ES-I3 (cell line): ENCODE results near the gene AK5.

Experiments used
- H3K36me3 ChIP-seq: 2 replicates; pipeline ENCODE4 v1.6.1; 2013; ENCODE audit warnings: mild to moderate bottlenecking, low read length, control low read depth, moderate library complexity; ENCODE audit not compliant: insufficient read depth
- H3K4me1 ChIP-seq: 2 replicates; pipeline ENCODE4 v1.6.1; 2013; ENCODE audit warnings: mild to moderate bottlenecking, control low read depth, low read length; ENCODE audit not compliant: insufficient read depth
- H3K9ac ChIP-seq: 2 replicates; pipeline ENCODE4 v1.6.1; 2013; ENCODE audit warnings: low read depth, mild to moderate bottlenecking, low read length, moderate library complexity
- H3K9me3 ChIP-seq: 2 replicates; pipeline ENCODE4 v1.6.1; 2013; ENCODE audit warnings: mild to moderate bottlenecking, low read length, moderate library complexity; ENCODE audit not compliant: control insufficient read depth, insufficient read depth

Gene AK5

DNA sequence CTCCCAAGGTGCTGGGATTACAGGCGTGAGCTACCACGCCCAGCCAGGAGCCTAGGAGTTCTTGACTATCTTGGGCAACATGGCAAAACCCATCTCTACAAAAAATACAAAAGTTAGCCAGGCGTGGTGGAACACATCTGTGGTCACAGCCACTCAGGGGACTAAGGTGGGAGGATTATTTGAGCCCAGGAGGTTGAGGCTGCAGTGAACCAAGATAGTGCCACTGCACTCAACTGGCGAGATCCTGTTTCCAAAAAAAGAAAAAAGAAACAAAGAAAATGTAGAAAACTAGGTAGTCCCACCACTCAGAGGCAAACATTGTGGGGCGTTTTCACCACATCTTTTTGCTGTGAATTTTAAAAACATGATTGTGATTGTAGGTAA is 259.3 kb downstream of the AK5 start:
- no peaks in the 10 kb centered on the region for H3K36me3 ChIP-seq
- no peaks in the 10 kb centered on the region for H3K4me1 ChIP-seq
- no peaks in the 10 kb centered on the region for H3K9me3 ChIP-seq
- no peak overlapping the region for H3K9ac ChIP-seq

DNA sequence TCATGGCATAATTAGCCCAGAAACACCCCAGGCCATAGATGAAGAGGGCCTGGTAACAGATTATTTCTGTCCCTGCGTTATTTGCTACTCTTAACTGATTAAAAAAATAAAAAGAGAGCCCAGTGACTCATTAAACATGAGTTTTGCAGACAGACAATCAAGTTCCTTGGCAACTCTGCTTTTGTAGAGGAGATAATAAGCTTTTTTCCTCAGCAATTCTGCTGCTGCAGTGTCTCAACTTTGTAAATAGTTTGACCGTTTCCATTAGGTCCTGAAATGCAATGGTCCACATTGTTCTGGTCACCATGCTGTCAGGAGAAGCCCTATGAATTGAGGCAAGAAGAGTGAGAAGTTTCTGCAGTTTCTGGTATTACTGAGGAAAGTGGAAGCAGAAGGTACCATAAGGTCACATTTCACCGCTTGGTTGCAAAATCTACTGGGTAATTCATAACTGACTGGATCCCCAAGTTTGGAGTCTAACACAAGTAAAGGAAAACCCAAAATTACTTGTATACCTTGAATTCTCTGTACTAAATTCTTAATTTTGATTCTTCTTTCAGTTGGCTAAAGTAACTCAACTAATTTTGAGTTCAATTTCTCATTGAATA is 261.1 kb downstream of the AK5 start:
- Histone ChIP-seq H3K9ac (no peak overlapping the region), H3K9me3 (no peaks in the 10 kb centered on the region), H3K4me1 (no peaks in the 10 kb centered on the region), H3K36me3 (no peaks in the 10 kb centered on the region)

DNA sequence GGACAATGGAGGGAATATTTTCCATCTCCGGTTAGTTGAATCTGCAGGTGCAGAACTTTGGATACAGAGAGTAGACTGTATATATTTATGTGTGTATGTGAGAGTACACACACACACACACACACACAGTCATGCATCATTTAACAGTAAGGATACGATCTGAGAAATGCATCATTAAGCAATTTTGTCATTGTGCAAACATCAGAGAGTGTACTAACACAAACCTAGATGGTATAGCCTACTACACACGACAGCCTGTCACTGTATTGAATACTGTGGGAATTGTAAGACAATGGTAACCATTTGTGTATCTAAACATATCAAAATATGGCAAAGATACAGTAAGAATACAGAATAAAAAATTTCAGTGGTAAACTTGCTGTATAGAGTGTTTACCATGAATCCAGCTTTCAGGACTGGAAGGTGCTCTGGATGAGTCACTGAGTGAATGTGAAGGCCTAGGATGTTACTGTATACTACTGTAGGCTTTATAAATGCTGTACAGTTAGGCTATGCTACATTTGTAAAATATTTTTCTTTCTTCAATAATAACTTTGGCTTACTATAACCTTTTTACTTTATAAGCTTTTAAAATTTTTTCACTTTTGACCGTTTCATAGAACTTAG is 262.1 kb downstream of the AK5 start:
- Histone ChIP-seq H3K4me1 (no peaks in the 10 kb centered on the region), H3K9ac (no peak overlapping the region), H3K36me3 (no peaks in the 10 kb centered on the region), H3K9me3 (no peaks in the 10 kb centered on the region)

DNA sequence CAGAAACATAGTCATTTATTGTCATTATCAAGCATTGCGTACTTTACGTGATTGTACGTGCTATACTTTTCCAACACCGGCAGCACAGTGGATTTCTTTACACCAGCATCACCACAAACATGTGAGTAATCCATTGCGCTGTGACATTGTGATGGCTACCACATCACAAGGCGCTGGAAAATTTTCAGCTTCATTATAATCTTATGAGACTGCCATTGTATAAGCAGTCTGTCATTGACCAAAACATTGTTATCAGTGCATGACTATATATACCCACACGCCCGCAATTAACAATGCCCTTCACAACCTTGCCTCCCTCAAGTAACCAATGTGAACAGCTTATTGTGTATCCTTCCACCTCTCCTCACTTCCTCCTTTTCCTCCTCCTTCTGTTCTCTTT is 263.0 kb downstream of the AK5 start:
- H3K9me3 ChIP-seq: no peaks in the 10 kb centered on the region

DNA sequence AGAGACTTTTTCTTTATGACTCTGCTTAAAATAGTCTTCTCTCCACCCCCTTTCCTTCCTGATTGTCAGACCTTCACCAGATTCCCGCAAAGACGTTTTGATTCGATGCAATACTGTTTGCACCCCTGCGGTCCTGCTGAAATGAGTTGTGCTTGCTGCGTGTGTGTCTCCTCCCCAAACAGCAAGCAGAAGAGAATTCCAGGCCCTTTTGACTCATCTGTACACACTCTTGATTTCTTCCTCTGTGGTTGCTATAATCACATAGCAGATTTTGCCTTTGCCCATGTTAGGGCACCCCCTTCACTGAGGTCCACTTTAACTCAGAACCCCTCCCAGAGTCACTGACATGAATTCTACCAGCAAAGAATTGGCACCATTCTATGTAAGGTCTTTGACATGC is 264.2 kb downstream of the AK5 start:
- no peaks in the 10 kb centered on the region for H3K36me3 ChIP-seq
- H3K4me1 ChIP-seq: no peaks in the 10 kb centered on the region
- H3K9me3 ChIP-seq: no peaks in the 10 kb centered on the region
- no peak overlapping the region for H3K9ac ChIP-seq

More for the DNA sequence above, 263.0 kb downstream of the AK5 start:
- H3K36me3 ChIP-seq: no peaks in the 10 kb centered on the region
- no peaks in the 10 kb centered on the region for H3K4me1 ChIP-seq
- H3K9ac ChIP-seq: no peak overlapping the region

DNA sequence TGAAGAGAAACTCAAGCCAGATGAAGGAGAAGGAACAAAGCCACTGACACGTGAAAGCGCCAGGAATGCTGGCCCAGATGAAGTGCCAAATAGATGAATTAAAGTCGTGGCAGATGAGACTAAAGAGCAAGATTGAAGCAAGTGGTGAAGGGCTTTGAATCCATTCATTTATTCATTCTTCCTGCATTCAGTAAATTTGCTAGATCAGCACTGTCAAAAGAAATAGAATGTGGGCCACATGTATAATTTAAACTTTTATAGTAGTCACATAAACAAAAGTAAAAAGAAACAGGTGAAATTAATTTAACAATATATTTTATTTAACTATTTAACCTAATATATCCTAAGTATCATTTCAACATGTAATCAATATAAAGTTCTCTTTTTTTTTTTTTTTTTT is 265.1 kb downstream of the AK5 start:
- Histone ChIP-seq H3K9me3 (no peaks in the 10 kb centered on the region), H3K36me3 (no peaks in the 10 kb centered on the region; the same call in 1 of the 2 replicates), H3K4me1 (no peaks in the 10 kb centered on the region), H3K9ac (no peak overlapping the region)

DNA sequence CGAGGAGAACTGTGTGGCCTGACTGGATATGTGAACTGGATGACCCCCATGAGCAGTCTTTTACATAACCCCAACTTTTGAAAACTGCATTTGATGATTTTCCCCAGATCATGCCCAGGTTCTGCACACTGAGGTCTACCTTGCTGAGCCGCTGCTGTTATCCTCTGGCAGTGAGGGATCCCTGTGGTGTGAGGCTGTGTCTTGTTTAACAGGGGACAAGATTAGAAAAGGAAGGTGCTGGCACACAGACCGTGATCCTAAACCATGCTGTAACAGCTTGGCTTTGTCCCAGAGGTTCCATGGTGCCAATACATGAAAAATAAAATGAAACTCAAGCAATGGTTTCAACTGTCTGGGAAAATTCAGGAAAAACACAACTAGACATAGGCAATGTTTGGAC is 266.5 kb downstream of the AK5 start:
- no peak overlapping the region for H3K9ac ChIP-seq
- H3K9me3 ChIP-seq: no peaks in the 10 kb centered on the region
- no peaks in the 10 kb centered on the region; the same call in 1 of the 2 replicates for H3K36me3 ChIP-seq
- no peaks in the 10 kb centered on the region for H3K4me1 ChIP-seq

DNA sequence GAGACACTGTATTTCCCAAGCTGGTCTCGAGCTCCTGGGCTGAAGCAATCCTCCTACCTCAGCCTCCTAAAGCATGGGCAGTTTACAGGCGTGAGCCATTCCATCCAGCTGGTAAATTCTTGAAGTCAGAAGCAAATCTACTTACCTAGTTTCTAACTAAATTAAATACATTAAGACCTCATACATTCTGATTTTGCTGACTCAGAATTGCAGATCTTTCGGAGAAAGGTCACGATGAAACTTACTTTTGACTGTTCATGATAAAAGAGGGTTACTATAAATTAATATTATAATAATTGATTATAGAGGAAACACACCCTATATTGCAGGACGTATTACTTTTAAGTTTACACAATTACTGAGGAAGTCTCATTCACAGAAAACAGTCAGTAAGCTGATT is 268.3 kb downstream of the AK5 start:
- H3K9me3 ChIP-seq: no peaks in the 10 kb centered on the region
- H3K36me3 ChIP-seq: no peaks in the 10 kb centered on the region; the same call in 1 of the 2 replicates
- no peaks in the 10 kb centered on the region for H3K4me1 ChIP-seq
- H3K9ac ChIP-seq: no peak overlapping the region

DNA sequence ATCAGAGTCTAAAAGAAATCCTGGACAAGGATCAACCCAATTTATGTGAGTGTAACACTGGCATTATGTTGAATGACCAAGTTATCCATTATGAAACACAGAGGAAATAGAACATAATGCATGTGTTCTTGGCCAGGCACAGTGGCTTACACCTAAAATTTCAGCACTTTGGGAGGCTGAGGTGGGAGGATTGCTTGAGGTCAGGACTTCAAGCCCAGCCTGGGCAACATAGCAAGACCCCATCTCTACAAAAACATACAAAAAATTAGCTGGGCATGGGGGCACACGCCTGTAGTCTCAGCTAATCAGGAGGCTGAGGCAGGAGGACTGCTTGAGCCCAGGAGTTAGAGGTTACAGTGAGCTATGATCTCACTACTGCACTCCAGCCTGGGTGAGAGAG is 270.8 kb downstream of the AK5 start:
- Histone ChIP-seq H3K36me3 (no peaks in the 10 kb centered on the region; the same call in 1 of the 2 replicates), H3K9me3 (no peaks in the 10 kb centered on the region), H3K4me1 (peaks cover 2% of the 10 kb centered on the region; the same call in 1 of the 2 replicates), H3K9ac (no peak overlapping the region)

DNA sequence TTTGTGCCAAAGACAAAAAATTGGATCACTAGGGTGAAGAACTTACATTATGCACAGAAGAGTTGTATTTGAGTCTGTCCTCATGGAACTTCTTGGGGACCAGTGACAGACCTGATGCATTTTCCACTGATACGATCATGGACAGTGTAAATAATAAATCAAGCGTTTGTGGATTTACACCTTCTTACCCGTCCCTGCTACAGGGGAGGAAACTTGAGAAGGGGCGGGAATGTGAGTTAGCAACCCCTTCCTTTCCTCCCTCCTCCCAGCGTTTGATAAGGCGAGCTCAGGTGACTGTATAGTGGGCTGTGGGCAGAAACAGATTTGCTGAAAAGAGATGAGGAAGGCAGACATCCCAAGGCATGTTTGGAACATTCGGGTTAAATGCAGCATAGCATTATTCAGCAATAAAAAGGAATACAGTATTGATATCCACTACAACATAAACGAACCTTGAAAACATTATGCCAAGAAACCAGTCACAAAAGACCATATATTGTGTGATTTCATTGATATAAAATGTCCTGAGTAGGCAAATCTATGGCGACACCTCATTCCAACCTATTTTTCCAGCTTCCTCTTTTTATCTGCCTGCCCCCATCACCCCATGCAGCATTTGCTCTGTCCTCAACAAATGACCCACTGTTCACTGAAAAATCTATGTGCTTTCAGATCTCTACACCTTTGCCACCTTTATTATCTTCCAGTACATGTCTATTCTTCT is 271.9 kb downstream of the AK5 start:
- Histone ChIP-seq H3K9me3 (no peaks in the 10 kb centered on the region), H3K4me1 (peaks cover 2% of the 10 kb centered on the region; the same call in 1 of the 2 replicates), H3K9ac (no peak overlapping the region; the same call in 1 of the 2 replicates), H3K36me3 (no peaks in the 10 kb centered on the region; the same call in 1 of the 2 replicates)

DNA sequence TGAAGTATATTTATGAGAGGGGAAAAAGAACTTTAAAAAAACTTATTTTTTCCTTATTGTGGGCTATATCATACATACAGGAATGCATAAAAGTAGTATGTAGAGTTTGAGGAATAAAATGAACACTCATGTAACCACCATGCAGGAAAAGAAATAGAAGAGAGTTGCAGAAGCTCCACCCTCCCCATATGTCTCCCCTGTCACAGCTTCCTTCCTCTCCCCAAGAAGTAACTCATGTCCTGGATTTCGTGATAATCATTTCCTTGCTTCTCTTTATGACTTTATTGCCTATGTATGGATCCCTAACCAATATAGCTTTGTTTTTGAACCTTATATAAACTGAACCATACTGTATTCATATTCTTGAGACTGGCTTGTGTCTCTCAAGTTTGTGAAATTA is 274.2 kb downstream of the AK5 start:
- Histone ChIP-seq H3K4me1 (peaks cover 2% of the 10 kb centered on the region; the same call in 1 of the 2 replicates), H3K36me3 (no peaks in the 10 kb centered on the region; the same call in 1 of the 2 replicates), H3K9ac (no peak overlapping the region), H3K9me3 (no peaks in the 10 kb centered on the region)

DNA sequence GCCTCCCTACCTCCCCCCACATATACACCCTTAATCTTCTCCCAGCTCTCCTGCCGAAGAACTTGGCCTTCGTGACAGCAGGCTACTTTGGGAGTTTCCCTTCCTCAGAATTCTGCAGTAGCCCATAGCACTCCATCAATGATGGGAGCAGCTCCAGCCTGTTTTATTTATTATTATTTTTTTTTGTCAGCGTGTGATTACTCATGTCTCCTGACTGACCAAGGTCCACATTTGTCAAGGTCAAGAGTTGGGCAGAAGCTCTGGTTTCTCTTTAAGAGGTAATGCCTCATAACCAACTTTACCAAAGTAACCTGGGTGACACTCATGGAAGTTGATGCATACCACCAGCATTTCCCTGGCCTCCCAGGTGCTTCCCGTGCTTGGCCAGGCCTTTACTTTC is 275.2 kb downstream of the AK5 start:
- no peaks in the 10 kb centered on the region for H3K9me3 ChIP-seq
- H3K4me1 ChIP-seq: peaks cover 2% of the 10 kb centered on the region; the same call in 1 of the 2 replicates
- no peak overlapping the region for H3K9ac ChIP-seq
- H3K36me3 ChIP-seq: no peaks in the 10 kb centered on the region; the same call in 1 of the 2 replicates

DNA sequence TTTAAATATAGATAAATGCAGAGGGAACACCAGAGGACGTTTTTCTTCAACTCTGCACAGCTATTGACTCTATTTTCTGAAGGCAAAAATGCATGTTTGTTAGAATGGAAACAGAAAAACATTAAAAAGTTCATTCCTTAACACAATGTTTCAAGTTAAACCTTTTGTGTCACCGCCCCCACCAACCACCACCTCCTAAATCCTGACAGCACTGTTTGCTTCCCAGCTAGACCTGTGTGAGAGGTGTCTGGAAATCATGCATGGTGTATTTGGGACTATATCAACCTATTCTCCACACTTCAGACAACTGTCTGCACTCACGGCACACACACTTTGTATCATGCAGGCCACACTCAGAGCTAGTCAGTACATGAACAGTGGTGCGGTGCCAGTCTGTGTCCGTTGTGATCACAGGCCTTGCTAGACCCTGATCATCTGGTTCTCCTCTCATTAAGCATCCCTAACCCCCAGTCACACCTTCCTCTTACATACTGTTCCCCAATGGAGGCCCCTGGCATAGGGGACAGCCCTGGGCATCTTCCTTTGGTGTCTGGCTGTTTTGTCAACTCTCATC is 276.9 kb downstream of the AK5 start:
- Histone ChIP-seq H3K9me3 (no peaks in the 10 kb centered on the region), H3K9ac (no peak overlapping the region)

DNA sequence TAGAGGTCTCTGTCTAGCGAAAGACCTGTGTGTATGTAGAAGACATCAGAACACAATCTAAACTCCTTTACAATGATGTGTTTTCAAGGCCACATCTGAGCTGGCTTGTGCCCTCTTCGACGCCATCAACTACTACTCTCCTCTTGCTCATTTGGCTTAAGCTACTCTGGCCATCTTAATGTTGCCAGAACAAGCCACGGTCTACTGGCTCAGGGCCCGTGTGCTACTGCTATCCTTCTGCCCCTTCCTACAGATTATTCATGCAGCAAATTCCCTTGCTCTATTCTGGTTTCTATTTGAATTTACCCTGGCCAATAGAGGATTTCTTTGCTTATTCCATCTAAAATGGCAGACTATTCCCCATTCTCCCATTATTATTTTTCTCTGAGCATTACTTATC is 278.9 kb downstream of the AK5 start:
- Histone ChIP-seq H3K9ac (no peak overlapping the region), H3K4me1 (peaks cover 2% of the 10 kb centered on the region; the same call in 1 of the 2 replicates), H3K36me3 (peaks cover 9% of the 10 kb centered on the region), H3K9me3 (no peaks in the 10 kb centered on the region)

More for the DNA sequence above, 276.9 kb downstream of the AK5 start:
- H3K36me3 ChIP-seq: no peaks in the 10 kb centered on the region
- H3K4me1 ChIP-seq: peaks cover 2% of the 10 kb centered on the region; the same call in 1 of the 2 replicates
